ENCODE measurements around the gene IL1RN. TPM values are rescaled to one million over a fixed set of nuclear protein-coding genes. Genes with fewer than 3 reads are reported as not detected.

IL1RN gene
- polyA plus RNA-seq, 3 donors: 1.2 to 2.0 (median 1.7) TPM

GRCh38 chr2:113141451-113141850 lies 14.1 kb downstream of the IL1RN start:
- DNase-seq (ENCODE audit: extremely low read depth in 1 of 11, low read depth in 9 of 11, low spot score in 4 of 11): no peak

GRCh38 chr2:113142290-113142689 lies 14.9 kb downstream of the IL1RN start:
- no peak for DNase-seq (ENCODE audit: extremely low read depth in 1 of 11, low read depth in 9 of 11, low spot score in 4 of 11)

- no peak for DNase-seq (ENCODE audit: extremely low read depth in 1 of 11, low read depth in 9 of 11, low spot score in 4 of 11)
Measured at GRCh38 chr2:113144259-113144658, 16.9 kb downstream of the IL1RN start.

DNA sequence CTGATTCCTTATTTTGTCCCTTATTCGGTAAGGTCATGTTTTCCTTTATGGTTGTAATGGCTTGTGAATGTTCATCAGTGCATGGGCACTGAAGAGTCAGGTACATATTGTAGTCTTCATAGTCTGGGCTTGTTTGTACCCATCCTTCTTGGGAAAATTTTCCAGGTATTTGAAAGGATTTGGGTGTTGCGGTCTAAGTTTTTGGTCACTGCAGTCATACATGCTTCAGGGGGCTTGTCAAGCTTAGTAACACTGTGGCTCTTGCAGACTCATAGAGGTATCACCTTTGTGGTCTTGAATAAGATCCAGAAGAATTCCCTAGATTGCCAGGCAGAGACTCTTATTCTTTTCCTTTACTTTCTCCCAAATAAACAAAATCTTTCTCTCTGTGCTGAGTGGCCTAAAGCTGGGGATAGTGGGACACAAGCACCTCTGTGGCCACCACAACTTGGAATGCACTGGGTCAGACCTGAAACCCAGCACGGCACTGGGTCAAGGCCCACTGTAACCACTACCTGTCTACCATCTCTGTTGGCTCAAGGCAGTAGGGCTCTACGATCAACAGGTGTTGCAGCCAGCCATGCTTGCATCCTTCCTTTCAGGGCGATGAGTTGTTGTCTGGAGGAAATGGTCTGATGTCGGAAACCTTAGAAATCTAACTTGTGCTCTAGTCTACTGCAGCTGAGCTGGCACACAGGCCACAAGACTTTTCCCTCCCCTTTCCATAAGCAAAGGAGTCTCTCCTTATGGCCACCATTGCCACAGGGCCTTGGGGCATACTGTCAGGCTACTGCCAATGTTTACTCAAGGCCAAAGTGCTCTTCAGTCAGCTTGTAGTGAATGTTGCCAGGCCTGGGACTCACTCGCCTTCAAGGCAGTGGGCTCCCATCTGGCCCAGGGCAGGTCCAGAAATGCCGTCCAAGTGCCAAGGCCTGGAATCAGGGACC lies 21.5 kb downstream of the IL1RN start:
- DNase-seq (ENCODE audit: extremely low read depth in 1 of 11, low read depth in 9 of 11, low spot score in 4 of 11): no peak

DNA sequence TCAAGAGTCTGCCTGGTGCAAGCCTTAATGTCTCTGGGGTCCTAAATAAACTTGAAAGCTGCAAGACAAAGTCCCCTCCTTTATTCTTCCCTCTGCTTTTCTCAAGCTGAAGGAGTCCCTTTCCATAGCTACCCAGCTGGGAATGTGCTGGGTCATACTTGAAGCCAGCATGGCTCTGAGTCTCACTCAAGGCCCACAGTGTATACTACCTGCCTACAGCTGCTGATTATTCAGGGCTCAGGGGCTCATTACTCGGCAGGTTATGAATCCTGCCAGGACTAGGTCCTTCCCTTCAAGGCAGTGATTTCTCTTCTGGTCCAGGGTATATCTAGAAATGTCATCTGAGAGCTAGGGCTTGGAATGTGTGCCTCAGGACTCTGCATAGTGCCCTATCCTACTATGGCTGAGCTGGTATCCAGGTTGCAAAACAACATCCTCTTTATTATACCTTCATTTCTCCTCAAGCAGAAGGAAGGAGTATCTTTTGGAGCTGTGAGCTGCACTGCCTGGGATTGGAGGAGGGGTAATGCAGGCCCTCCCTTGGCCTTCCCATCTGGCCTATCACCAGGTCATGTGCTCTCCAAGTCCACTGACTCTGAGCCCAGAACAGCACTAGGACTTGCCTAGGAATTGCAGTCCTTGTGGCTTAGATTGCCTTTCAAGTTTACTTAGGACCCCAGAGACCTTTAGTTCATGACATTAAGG lies 22.3 kb downstream of the IL1RN start:
- DNase-seq (ENCODE audit: extremely low read depth in 1 of 11, low read depth in 9 of 11, low spot score in 4 of 11): no peak

GRCh38 chr2:113150258-113150601 lies 22.8 kb downstream of the IL1RN start:
- no peak for DNase-seq (ENCODE audit: extremely low read depth in 1 of 11, low read depth in 9 of 11, low spot score in 4 of 11)

DNA sequence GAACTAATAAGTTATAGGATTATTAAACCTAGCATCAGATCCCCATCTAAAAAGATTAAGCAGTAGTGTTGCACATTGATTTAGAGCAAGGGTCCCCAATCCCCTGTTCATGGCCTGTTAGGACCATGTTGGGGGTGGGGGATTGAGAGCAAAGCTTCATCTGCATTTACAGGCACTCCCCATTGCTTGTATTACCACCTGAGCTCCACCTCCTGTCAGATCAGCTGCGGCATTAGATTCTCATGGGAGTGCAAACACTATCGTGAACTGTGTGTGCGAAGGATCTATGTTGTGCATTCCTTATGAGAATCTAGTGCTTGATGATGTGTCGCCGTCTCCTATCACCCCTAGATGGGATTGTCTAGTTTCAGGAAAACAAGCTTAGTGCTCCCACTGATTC lies 27.9 kb downstream of the IL1RN start:
- DNase-seq (ENCODE audit: extremely low read depth in 1 of 11, low read depth in 9 of 11, low spot score in 4 of 11): no peak

GRCh38 chr2:113156278-113157117 lies 29.1 kb downstream of the IL1RN start:
- no peak for DNase-seq (ENCODE audit: extremely low read depth in 1 of 11, low read depth in 9 of 11, low spot score in 4 of 11)

- peak in 4 of 11 donors; percentile 24 to 48 (median 40) for DNase-seq (ENCODE audit: extremely low read depth in 1 of 11, low read depth in 9 of 11, low spot score in 4 of 11)
Measured at GRCh38 chr2:113157118-113157896, 29.9 kb downstream of the IL1RN start.

GRCh38 chr2:113157897-113158753 lies 30.7 kb downstream of the IL1RN start:
- DNase-seq (ENCODE audit: extremely low read depth in 1 of 11, low read depth in 9 of 11, low spot score in 4 of 11): no peak

GRCh38 chr2:113158884-113159553 lies 31.6 kb downstream of the IL1RN start:
- no peak for DNase-seq (ENCODE audit: extremely low read depth in 1 of 11, low read depth in 9 of 11, low spot score in 4 of 11)

DNA sequence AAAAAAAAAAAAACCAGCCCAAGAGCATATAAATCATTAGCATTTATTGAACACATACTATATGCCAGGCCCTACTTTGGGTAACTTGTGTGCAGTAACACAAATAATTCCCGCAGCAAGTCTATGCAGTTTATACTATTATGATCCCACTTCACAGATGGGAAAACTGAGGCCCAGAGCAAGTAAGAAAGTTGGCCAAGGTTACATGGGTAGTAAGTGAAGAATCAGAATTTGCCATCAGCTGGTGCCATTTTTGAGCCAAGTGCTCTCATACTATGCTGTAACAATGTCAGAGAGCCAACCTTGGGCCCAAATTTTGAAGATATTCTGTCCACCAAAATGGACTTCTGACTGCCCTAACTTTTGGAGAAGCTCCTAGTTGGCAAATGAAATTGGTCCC lies 32.9 kb downstream of the IL1RN start:
- no peak for DNase-seq (ENCODE audit: extremely low read depth in 1 of 11, low read depth in 9 of 11, low spot score in 4 of 11)

- no peak for DNase-seq (ENCODE audit: extremely low read depth in 1 of 11, low read depth in 9 of 11, low spot score in 4 of 11)
Measured at GRCh38 chr2:113160962-113161361, 33.6 kb downstream of the IL1RN start.

GRCh38 chr2:113162173-113162572 lies 34.8 kb downstream of the IL1RN start:
- DNase-seq (ENCODE audit: extremely low read depth in 1 of 11, low read depth in 9 of 11, low spot score in 4 of 11): no peak

- DNase-seq (ENCODE audit: extremely low read depth in 1 of 11, low read depth in 9 of 11, low spot score in 4 of 11): no peak
Measured at GRCh38 chr2:113162869-113163268, 35.5 kb downstream of the IL1RN start.

DNA sequence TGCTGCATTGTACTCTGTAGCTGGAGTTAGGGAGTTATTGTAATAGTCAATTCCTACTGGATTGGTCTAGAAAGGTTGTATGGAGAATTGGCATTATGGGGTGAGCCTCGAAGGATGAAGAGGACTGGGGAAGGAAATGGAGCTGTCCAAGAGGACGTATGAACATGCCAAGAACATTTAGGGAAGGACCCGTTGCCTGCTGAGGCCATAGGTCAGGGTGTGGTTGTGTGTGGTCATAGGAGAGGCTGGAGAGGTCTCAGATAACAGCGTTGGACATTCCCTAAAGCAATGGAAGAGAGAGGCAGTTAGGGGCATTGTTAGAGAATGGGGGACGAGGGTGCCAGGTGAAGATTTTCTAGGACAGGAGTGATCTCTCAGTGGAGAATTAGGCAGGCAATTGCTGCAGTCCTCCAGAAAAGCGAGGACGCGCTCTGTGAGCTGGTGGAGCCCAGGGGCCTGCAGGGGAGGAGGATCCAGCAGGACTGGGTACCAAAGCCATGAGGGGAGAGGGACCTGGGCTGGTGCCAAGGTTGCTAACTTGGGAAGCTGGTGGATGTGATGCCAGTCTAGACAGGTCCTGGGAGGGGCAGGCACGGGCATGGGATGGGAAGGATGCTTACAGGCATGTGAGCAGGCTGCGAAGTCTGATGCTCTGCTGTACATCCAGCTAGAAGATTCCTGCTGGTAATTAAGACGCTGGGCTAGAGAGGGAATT lies 37.0 kb downstream of the IL1RN start:
- no peak for DNase-seq (ENCODE audit: extremely low read depth in 1 of 11, low read depth in 9 of 11, low spot score in 4 of 11)

Data from renal cortex interstitium (tissue), 11 donors.